ENCODE data around the gene ATF3.

DNA sequence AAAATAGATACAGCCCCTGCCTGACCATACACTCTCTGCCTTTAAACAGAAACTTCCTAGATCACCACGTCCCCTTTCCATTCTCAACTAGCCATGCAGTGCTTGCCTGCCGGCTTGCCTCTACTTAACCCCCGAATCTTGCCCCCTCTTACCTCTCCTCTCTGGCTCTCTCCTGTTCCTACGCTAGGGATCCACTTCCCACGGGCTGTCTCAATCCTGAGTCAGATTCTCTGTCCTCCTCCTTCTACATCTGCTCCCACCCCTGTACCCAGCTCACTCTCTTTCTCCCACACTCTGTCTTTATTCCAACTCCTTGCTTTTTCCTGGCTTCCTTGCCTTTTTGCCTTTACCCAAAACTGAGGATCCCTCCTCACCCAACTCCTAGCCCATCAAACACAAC is 29.3 kb downstream of the ATF3 start:
- no peak for TF ChIP-seq CTCF (IDR thresholded peaks at IDR 0.05)
- TF ChIP-seq POLR2A (IDR thresholded peaks at IDR 0.05), result no peak

Data from lower leg skin (tissue), 3 donors.